HCT116 (cell line): ENCODE data around the gene COPS9. TPM values are rescaled to one million over a fixed set of nuclear protein-coding genes. Genes with fewer than 3 reads are reported as not detected.

ENCODE experiments used
- ATAC-seq: fragments of 200-7000 bp; cut with Tn5 transposase; 2 replicates; pipeline ENCODE4 v1.9.1; 2020; ENCODE audit warnings: mild to moderate bottlenecking, moderate library complexity
- BruUV-seq: library from RNA; stranded (reverse); fragments of 400-500 nt; replicated peaks from 2 replicates; lab custom pipeline; 2021; lab: Mats Ljungman, UMichigan
- CTCF ChIA-PET: fragments of 300-600 bp; sonication (Branson Sonifier 250); formaldehyde crosslinking; loops from one replicate; lab custom pipeline; 2021; ENCODE audit warnings: antibody characterized with exemption; lab: Charles Lee
- POLR2A ChIA-PET: fragments of 300-600, 350-600 bp; sonication (Branson Sonifier 250); formaldehyde crosslinking; loops from one replicate; lab custom pipeline; 2021; ENCODE audit warnings: antibody characterized with exemption; lab: Charles Lee
- RAD21 ChIA-PET, 2 experiments: fragments of 300-600 bp; sonication (Branson Sonifier 250); formaldehyde crosslinking; loops; one replicate each; lab custom pipeline; 2023; ENCODE audit warnings: low total read pairs in 2 of 2; ENCODE audit not compliant: uncharacterized antibody in 2 of 2, unreplicated experiment in 2 of 2, low non-redundant PET in 1 of 2; lab: Charles Lee
- DNase-seq: peaks from one replicate; pipeline ENCODE4 v3.0.0-alpha.2; 2010; ENCODE audit warnings: low read depth, low spot score
- H2AFZ ChIP-seq: fragments of 200-600 bp; shearing (Covaris generic), sonication (generic); 2 replicates; pipeline ENCODE4 v1.6.1; 2017; ENCODE audit warnings: low read depth, mixed run types, mixed read lengths, antibody characterized with exemption, low read length; ENCODE audit not compliant: poor library complexity, severe bottlenecking
- H3K27ac ChIP-seq: 2 replicates; pipeline ENCODE4 v1.5.1; 2012; ENCODE audit warnings: low read depth, low read length
- H3K27me3 ChIP-seq: fragments of 200-600 bp; sonication (generic); 2 replicates; pipeline ENCODE4 v1.6.1; 2016; ENCODE audit warnings: mixed run types, low read length, mixed read lengths; ENCODE audit not compliant: insufficient read depth
- H3K36me3 ChIP-seq, 2 experiments: fragments of 200-500 bp in 1 of 2; fragments of 200-600 bp in 1 of 2; sonication (Bioruptor generic) in 1 of 2; sonication (generic) in 1 of 2; 2 replicates each; pipeline versions ENCODE4 v1.5.1 to v1.6.1; 2014 to 2016; ENCODE audit warnings: low read length in 2 of 2, inconsistent platforms in 1 of 2, mixed read lengths in 1 of 2, mixed run types in 1 of 2; ENCODE audit not compliant: insufficient read depth in 2 of 2, control insufficient read depth in 1 of 2
- H3K4me1 ChIP-seq, 2 experiments: fragments of 200-600 bp in 1 of 2; sonication (generic) in 1 of 2; 2 replicates each; pipeline versions ENCODE4 v1.5.1 to v1.6.1; 2012 to 2017; ENCODE audit warnings: low read length in 2 of 2, inconsistent platforms in 1 of 2, mild to moderate bottlenecking in 1 of 2, mixed read lengths in 1 of 2, mixed run types in 1 of 2, moderate library complexity in 1 of 2; ENCODE audit not compliant: insufficient read depth in 2 of 2, control insufficient read depth in 1 of 2
- H3K4me2 ChIP-seq: fragments of 200-600 bp; sonication (generic); 2 replicates; pipeline ENCODE4 v1.6.1; 2017; ENCODE audit warnings: mixed run types, low read length, mixed read lengths
- H3K4me3 ChIP-seq, 2 experiments: fragments of 200-600 bp in 1 of 2; sonication (generic) in 1 of 2; replicated peaks in 1 of 2; 2 replicates each; pipeline ENCODE4 v1.5.1; 2011 to 2016; ENCODE audit warnings: low read length in 2 of 2, control low read depth in 1 of 2, low read depth in 1 of 2, mild to moderate bottlenecking in 1 of 2, mixed read lengths in 1 of 2, mixed run types in 1 of 2
- H3K79me2 ChIP-seq: fragments of 200-600 bp; sonication (generic); 2 replicates; pipeline ENCODE4 v1.6.1; 2017; ENCODE audit warnings: mild to moderate bottlenecking, mixed run types, low read length, moderate library complexity, mixed read lengths; ENCODE audit not compliant: insufficient read depth
- H3K9ac ChIP-seq: fragments of 200-600 bp; sonication (generic); 2 replicates; pipeline ENCODE4 v1.6.1; 2016; ENCODE audit warnings: low read length, mixed read lengths
- H3K9me2 ChIP-seq: fragments of 200-600 bp; sonication (generic), shearing (Covaris generic); 2 replicates; pipeline ENCODE4 v1.6.1; 2017; ENCODE audit warnings: mixed run types, mild to moderate bottlenecking, moderate library complexity; ENCODE audit not compliant: insufficient read depth
- H3K9me3 ChIP-seq, 2 experiments: fragments of 200-500 bp in 1 of 2; fragments of 200-600 bp in 1 of 2; sonication (Bioruptor generic) in 1 of 2; sonication (generic) in 1 of 2; 2 replicates each; pipeline ENCODE4 v1.6.1; 2014 to 2017; ENCODE audit warnings: low read length in 2 of 2, mixed read lengths in 2 of 2, inconsistent platforms in 1 of 2, low read depth in 1 of 2, mild to moderate bottlenecking in 1 of 2, mixed run types in 1 of 2, moderate library complexity in 1 of 2; ENCODE audit not compliant: control insufficient read depth in 1 of 2, insufficient read depth in 1 of 2
- H4K20me1 ChIP-seq: fragments of 200-600 bp; sonication (generic), shearing (Covaris generic); 2 replicates; pipeline ENCODE4 v1.6.1; 2017; ENCODE audit warnings: mixed run types, mild to moderate bottlenecking, moderate library complexity; ENCODE audit not compliant: insufficient read depth
- CEBPB ChIP-seq: IDR thresholded peaks from 2 replicates; pipeline ENCODE4 v1.6.1; 2012; ENCODE audit warnings: low read depth
- EZH2phosphoT487 ChIP-seq: fragments of 200-600 bp; IDR thresholded peaks from 2 replicates; pipeline ENCODE4 v1.6.1; 2018; ENCODE audit warnings: antibody characterized with exemption, borderline replicate concordance
- JUND ChIP-seq: IDR thresholded peaks from 2 replicates; pipeline ENCODE4 v1.6.1; 2012
- MAX ChIP-seq: IDR thresholded peaks from 2 replicates; pipeline ENCODE4 v1.6.1; 2012
- POLR2AphosphoS5 ChIP-seq: IDR thresholded peaks from 2 replicates; pipeline ENCODE4 v1.6.1; 2011; ENCODE audit warnings: mild to moderate bottlenecking, low read depth, low read length, moderate library complexity
- RAD21 ChIP-seq: IDR thresholded peaks from 2 replicates; pipeline ENCODE4 v1.6.1; 2012; ENCODE audit warnings: low read depth, mild to moderate bottlenecking
- SRF ChIP-seq: IDR thresholded peaks from 2 replicates; pipeline ENCODE4 v1.6.1; 2012; ENCODE audit warnings: low read depth
- ZFX ChIP-seq: fragments of 450-650 bp; IDR thresholded peaks from 2 replicates; pipeline ENCODE4 v1.6.1; 2017
- intact Hi-C: fragments of 100-400 bp; cut with micrococcal nuclease; formaldehyde crosslinking; loops from 2 replicates; pipeline ENCODE4 v1.10.0; 2022
- total RNA-seq: library from RNA; stranded (reverse); gene quantifications from one replicate; pipeline ENCODE4 v1.2.1, GENCODE V29; 2021; ENCODE audit not compliant: unreplicated experiment
- TF ChIP-seq, protein P1 (sequence below): IDR thresholded peaks from 2 replicates; pipeline ENCODE4 v1.6.1; 2012; ENCODE audit warnings: low read depth
- TF ChIP-seq, protein P2 (sequence below): IDR thresholded peaks from 2 replicates; pipeline ENCODE4 v1.6.1; 2012

The COPS9 gene
- total RNA-seq, 1 experiment from 2014 or later = 111 TPM

- CTCF ChIA-PET = no interaction called here
- BruUV-seq = no TSS peak
- Histone ChIP-seq H3K9ac (no peak overlapping the region), H3K4me3 (no peak overlapping the region), H3K9me2 (no peaks in the 10 kb centered on the region), H3K4me2 (no peak overlapping the region), H2AFZ (no peak overlapping the region), H3K27ac (no peak overlapping the region), H3K4me1 (no peaks in the 10 kb centered on the region), H3K79me2 (no peaks in the 10 kb centered on the region), H3K9me3 (no peaks in the 10 kb centered on the region), H3K27me3 (no peaks in the 10 kb centered on the region; the same call in 1 of the 2 replicates), H4K20me1 (no peaks in the 10 kb centered on the region), H3K36me3 (peaks cover 0 to 12% of the 10 kb centered on the region in 2 experiments; a peak in 1 of 4 replicates)
- RAD21 ChIA-PET = no interaction called here
- POLR2A ChIA-PET = no interaction called here
- TF ChIP-seq EZH2phosphoT487 = no peak
- no peak for TF ChIP-seq JUND
- TF ChIP-seq CEBPB = no peak
- TF ChIP-seq RAD21 = no peak
- TF ChIP-seq, protein P1, sequence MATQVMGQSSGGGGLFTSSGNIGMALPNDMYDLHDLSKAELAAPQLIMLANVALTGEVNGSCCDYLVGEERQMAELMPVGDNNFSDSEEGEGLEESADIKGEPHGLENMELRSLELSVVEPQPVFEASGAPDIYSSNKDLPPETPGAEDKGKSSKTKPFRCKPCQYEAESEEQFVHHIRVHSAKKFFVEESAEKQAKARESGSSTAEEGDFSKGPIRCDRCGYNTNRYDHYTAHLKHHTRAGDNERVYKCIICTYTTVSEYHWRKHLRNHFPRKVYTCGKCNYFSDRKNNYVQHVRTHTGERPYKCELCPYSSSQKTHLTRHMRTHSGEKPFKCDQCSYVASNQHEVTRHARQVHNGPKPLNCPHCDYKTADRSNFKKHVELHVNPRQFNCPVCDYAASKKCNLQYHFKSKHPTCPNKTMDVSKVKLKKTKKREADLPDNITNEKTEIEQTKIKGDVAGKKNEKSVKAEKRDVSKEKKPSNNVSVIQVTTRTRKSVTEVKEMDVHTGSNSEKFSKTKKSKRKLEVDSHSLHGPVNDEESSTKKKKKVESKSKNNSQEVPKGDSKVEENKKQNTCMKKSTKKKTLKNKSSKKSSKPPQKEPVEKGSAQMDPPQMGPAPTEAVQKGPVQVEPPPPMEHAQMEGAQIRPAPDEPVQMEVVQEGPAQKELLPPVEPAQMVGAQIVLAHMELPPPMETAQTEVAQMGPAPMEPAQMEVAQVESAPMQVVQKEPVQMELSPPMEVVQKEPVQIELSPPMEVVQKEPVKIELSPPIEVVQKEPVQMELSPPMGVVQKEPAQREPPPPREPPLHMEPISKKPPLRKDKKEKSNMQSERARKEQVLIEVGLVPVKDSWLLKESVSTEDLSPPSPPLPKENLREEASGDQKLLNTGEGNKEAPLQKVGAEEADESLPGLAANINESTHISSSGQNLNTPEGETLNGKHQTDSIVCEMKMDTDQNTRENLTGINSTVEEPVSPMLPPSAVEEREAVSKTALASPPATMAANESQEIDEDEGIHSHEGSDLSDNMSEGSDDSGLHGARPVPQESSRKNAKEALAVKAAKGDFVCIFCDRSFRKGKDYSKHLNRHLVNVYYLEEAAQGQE = no peak
- no peak for TF ChIP-seq POLR2AphosphoS5
- no peak for TF ChIP-seq MAX
- TF ChIP-seq SRF = no peak
- TF ChIP-seq ZFX = no peak
- TF ChIP-seq, protein P2, sequence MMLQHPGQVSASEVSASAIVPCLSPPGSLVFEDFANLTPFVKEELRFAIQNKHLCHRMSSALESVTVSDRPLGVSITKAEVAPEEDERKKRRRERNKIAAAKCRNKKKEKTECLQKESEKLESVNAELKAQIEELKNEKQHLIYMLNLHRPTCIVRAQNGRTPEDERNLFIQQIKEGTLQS = no peak
- intact Hi-C loops = no loop called here
- ATAC-seq (no peak), DNase-seq (no peak)
Measured at GRCh38 chr2:240123821-240124650, 12.1 kb downstream of the COPS9 start.
